ENCODE data around the gene TCN2.
"Not testable (repeated sequence)": the region's sequence is repeated elsewhere in the genome, so short reads cannot be mapped to it uniquely, and the experiment has no call there.

TCN2 gene

GRCh38 chr22:30605449-30606110, 1.4 kb upstream of the TCN2 start:
- H3K4me3 ChIP-seq (ENCODE audit: low read length), result no peak overlapping the region
- DNase-seq (ENCODE audit: low read depth, low spot score), result no peak

- no peak overlapping the region for H3K4me3 ChIP-seq (ENCODE audit: low read length)
- no peak for DNase-seq (ENCODE audit: low read depth, low spot score)
Observed at GRCh38 chr22:30607300-30607930, 441 bp downstream of the TCN2 start.

- H3K4me3 ChIP-seq (ENCODE audit: low read length), result no peak overlapping the region
- DNase-seq (ENCODE audit: low read depth, low spot score), result no peak
Observed at GRCh38 chr22:30607939-30608338, 965 bp downstream of the TCN2 start.

GRCh38 chr22:30609260-30610185, 2.5 kb downstream of the TCN2 start:
- no peak overlapping the region for H3K4me3 ChIP-seq (ENCODE audit: low read length)
- no peak for DNase-seq (ENCODE audit: low read depth, low spot score)

GRCh38 chr22:30610299-30610698, 3.3 kb downstream of the TCN2 start:
- no peak overlapping the region for H3K4me3 ChIP-seq (ENCODE audit: low read length)

GRCh38 chr22:30611197-30611596, 4.2 kb downstream of the TCN2 start:
- H3K4me3 ChIP-seq (ENCODE audit: low read length), result no peak overlapping the region
- DNase-seq (ENCODE audit: low read depth, low spot score), result no peak

More at GRCh38 chr22:30610299-30610698, 3.3 kb downstream of the TCN2 start:
- no peak for DNase-seq (ENCODE audit: low read depth, low spot score)

- no peak overlapping the region for H3K4me3 ChIP-seq (ENCODE audit: low read length)
- DNase-seq (ENCODE audit: low read depth, low spot score), result no peak
Observed at GRCh38 chr22:30612789-30613188, 5.8 kb downstream of the TCN2 start.

- no peak for DNase-seq (ENCODE audit: low read depth, low spot score)
- no peak overlapping the region for H3K4me3 ChIP-seq (ENCODE audit: low read length)
Observed at GRCh38 chr22:30614268-30614667, 7.3 kb downstream of the TCN2 start.

- DNase-seq (ENCODE audit: low read depth, low spot score), result no peak
- no peak overlapping the region for H3K4me3 ChIP-seq (ENCODE audit: low read length)
Observed at GRCh38 chr22:30614879-30615278, 7.9 kb downstream of the TCN2 start.

GRCh38 chr22:30615543-30615954, 8.6 kb downstream of the TCN2 start:
- H3K4me3 ChIP-seq (ENCODE audit: low read length), result no peak overlapping the region
- no peak for DNase-seq (ENCODE audit: low read depth, low spot score)

GRCh38 chr22:30617819-30618218, 10.8 kb downstream of the TCN2 start:
- DNase-seq (ENCODE audit: low read depth, low spot score), result no peak
- H3K4me3 ChIP-seq (ENCODE audit: low read length), result no peak overlapping the region

- not testable (repeated sequence) for H3K4me3 ChIP-seq (ENCODE audit: low read length); DNase-seq (ENCODE audit: low read depth, low spot score)
Observed at GRCh38 chr22:30619909-30620308, 12.9 kb downstream of the TCN2 start.

GRCh38 chr22:30626413-30626812, 19.4 kb downstream of the TCN2 start:
- no peak for DNase-seq (ENCODE audit: low read depth, low spot score)
- H3K4me3 ChIP-seq (ENCODE audit: low read length), result no peak overlapping the region

- no peak overlapping the region for H3K4me3 ChIP-seq (ENCODE audit: low read length)
- DNase-seq (ENCODE audit: low read depth, low spot score), result no peak
Observed at GRCh38 chr22:30627471-30627870, 20.5 kb downstream of the TCN2 start.

GRCh38 chr22:30628491-30628890, 21.5 kb downstream of the TCN2 start:
- DNase-seq (ENCODE audit: low read depth, low spot score), result no peak
- no peak overlapping the region for H3K4me3 ChIP-seq (ENCODE audit: low read length)

- not testable (repeated sequence) for H3K4me3 ChIP-seq (ENCODE audit: low read length); DNase-seq (ENCODE audit: low read depth, low spot score)
Observed at GRCh38 chr22:30631469-30631868, 24.5 kb downstream of the TCN2 start.

- peak overlapping the region; percentile 42 for H3K4me3 ChIP-seq (ENCODE audit: low read length)
- DNase-seq (ENCODE audit: low read depth, low spot score), result peak; percentile 82
Observed at GRCh38 chr22:30634471-30635233, 27.7 kb downstream of the TCN2 start.

- peak; percentile 71 for DNase-seq (ENCODE audit: low read depth, low spot score)
- H3K4me3 ChIP-seq (ENCODE audit: low read length), result peak within 1 kb of the TSS; percentile 47
Observed at GRCh38 chr22:30635273-30636225, 28.6 kb downstream of the TCN2 start, which contains the start of gene SLC35E4. Gene SLC35E4, plus strand, starts transcription at chr22:30635781. Its CDS starts 670 bp downstream, at chr22:30636451.
